Measurements from ENCODE around the gene TMEM79.
A peak's percentile ranks its signal among the peaks of the same experiment; 100 is the strongest.
"Not testable (repeated sequence)": the region's sequence is repeated elsewhere in the genome, so short reads cannot be mapped to it uniquely, and the experiment has no call there.

TMEM79 gene

DNA sequence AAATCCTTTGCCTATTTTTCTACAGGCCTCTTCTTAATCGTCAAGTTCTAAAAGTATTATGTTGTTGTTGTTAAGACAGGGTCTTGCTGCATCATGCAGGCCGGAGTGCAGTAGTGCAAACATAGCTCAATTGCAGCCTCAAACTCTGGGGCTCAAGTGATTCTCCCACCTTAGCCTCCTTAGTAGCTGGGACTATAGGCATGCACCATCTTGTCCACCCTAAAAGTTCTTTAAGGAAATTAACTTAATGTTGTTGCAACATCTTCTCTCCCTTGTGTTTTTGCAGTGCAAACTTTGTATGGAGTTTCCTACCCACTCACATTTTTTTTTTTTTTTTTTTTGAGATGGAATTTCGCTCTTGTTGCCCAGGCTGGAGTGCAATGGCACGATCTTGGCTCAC, 19.1 kb downstream of the TMEM79 start:
- DNase-seq (ENCODE audit: low spot score): no peak

GRCh38 chr1:156305215-156305614, 21.1 kb downstream of the TMEM79 start:
- DNase-seq (ENCODE audit: low spot score): no peak

- DNase-seq (ENCODE audit: low spot score): no peak
Measured at GRCh38 chr1:156308078-156308477, 24.0 kb downstream of the TMEM79 start.

- no peak for DNase-seq (ENCODE audit: low spot score)
Measured at GRCh38 chr1:156310962-156311361, 26.8 kb downstream of the TMEM79 start.

DNA sequence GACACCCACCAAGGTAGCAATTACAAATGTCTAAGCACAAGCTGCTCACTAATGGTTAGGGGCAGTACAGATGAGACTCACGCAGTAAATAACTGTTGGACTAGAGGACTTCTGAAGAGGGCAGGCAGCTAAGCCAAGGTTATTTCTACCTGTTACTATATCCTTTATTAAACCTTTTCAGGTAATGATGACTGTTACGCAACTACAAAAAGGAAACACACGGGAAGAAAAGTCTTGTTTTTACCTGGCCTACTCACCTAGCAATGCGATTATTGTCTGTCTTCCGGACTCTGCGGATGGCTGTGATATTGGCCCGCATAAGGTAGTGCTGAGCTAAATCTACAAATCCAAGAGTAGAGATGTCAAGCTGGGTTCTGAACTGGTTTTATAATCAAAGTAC, 32.8 kb downstream of the TMEM79 start:
- DNase-seq (ENCODE audit: low spot score): no peak

DNA sequence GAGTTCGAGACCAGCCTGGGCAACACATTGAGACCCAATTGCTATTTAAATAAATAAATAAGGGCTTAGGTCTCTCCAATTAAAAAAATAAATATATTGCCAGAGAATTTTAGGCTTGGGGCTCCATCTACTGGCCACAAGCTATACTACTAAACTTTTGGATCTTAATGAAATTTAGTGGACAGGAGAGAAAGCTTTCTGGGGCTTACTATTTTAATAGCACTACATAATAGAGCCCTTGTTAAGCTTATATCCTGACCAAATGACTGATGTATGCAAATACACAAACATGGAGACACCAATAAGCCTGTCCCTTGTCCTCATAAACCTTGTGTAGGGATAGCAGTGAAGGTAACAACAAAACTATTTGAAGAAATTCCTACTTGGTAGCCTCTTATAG, 35.5 kb downstream of the TMEM79 start:
- peak; percentile 64 for DNase-seq (ENCODE audit: low spot score)

DNA sequence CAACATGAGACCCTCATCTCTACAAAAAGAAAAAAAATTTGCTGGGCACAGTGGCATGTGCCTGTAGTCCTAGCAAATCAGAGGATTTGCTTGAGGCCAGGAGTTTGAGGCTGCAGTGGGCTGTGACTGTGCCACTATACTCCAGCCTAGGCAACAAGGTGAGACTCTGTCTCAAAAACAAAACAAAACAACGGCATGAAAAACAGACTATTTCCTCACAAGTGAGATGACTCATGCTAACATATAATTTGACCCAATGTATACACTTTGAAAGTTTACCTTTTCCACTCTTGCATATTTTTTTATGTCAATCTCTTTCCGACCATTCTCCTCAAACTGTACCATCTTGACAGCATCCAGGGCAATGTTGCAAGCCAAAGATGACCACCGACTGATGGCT, 36.4 kb downstream of the TMEM79 start:
- DNase-seq (ENCODE audit: low spot score): no peak

- DNase-seq (ENCODE audit: low spot score): not testable (repeated sequence)
Measured at GRCh38 chr1:156323179-156323578, 39.1 kb downstream of the TMEM79 start.

GRCh38 chr1:156336242-156336641, 52.1 kb downstream of the TMEM79 start:
- peak; percentile 40 for DNase-seq (ENCODE audit: low spot score)

DNA sequence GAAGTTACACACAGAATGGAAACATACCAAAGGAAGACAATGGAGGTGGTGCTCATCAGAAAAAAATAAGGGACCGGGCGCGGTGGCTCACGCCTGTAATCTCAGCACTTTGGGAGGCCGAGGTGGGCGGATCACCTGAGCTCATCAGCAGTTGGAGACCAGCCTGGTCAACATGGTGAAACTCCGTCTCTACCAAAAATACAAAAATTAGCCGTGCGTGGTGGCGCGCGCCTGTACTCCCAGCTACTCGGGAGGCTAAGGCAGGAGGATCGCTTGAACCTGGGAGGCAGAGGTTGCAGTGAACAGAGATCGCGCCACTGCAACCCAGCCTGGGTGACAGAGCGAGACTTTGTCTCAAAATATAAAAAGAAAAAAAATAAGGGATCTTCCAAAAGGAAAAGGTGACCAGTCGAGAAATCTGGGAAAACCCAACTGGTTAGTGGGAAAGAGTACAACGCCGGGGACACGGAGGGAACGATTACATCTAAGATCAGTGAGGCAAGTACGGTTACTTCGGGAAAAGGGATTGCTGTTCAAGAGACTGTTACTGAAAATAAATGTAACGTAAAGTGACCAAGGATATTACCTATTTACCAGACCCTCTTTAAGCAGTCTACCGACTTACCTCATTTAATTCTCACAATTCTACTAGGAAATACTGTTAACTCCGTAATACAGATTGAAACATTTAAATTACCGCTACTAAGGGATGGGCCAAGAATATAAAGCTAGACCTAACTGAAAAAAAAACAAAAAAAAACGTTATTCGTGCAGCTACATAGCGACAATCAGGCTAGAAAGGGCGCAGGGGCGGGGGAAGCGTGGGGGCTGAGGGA, 53.1 kb downstream of the TMEM79 start:
- no peak for DNase-seq (ENCODE audit: low spot score)

DNA sequence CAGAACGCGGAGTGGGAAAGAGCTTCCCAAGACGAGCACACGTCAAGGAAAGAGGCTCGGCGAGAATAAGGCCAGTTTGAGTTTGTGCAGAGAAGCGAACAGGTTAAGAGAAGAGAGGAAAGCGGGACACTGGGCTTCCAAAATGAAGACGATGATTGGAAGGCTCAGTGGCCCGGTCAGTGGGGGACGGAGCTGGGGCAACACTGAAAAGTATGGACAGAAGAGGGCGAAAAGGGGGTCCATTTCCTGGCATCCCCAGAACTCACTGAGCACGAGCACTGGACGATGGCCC, 53.7 kb downstream of the TMEM79 start:
- no peak for DNase-seq (ENCODE audit: low spot score)

- DNase-seq (ENCODE audit: low spot score): peak; percentile 100
Measured at GRCh38 chr1:156338180-156338976, 54.3 kb downstream of the TMEM79 start, which contains the start of the genes CCT3 and TSACC. Gene CCT3, minus strand, starts transcription at chr1:156338292. Its CDS starts 108 bp downstream, at chr1:156338184. Gene TSACC, plus strand, starts transcription at chr1:156338526. Its CDS starts 1,232 bp downstream, at chr1:156339758.
